SJSA1 (cell line): ENCODE results near the gene JADE1. TPM values are rescaled to one million over a fixed set of nuclear protein-coding genes. Genes with fewer than 3 reads are reported as not detected.

Experiments
- DNase-seq, 2 experiments: peaks; one replicate each; pipeline ENCODE4 v3.0.0-alpha.2; 2015 to 2020; ENCODE audit warnings: low spot score in 2 of 2, low read depth in 1 of 2
- H3K27ac ChIP-seq: fragments of 250-450 bp; sonication (Bioruptor Pico); 2 replicates; pipeline ENCODE4 v1.5.1; 2020; ENCODE audit warnings: mild to moderate bottlenecking, moderate library complexity
- H3K27me3 ChIP-seq: fragments of 250-450 bp; sonication (Bioruptor Pico); replicated peaks from 2 replicates; pipeline ENCODE4 v1.5.1; 2020; ENCODE audit warnings: mild to moderate bottlenecking, moderate library complexity
- H3K36me3 ChIP-seq: fragments of 250-450 bp; sonication (Bioruptor Pico); 2 replicates; pipeline ENCODE4 v1.5.1; 2020; ENCODE audit warnings: mild to moderate bottlenecking
- H3K4me1 ChIP-seq: fragments of 250-450 bp; sonication (Bioruptor Pico); replicated peaks from 2 replicates; pipeline ENCODE4 v1.6.1; 2021; ENCODE audit warnings: mild to moderate bottlenecking
- H3K4me3 ChIP-seq: fragments of 250-450 bp; sonication (Bioruptor Pico); 2 replicates; pipeline ENCODE4 v1.5.1; 2020; ENCODE audit warnings: mild to moderate bottlenecking
- H3K9me3 ChIP-seq: fragments of 250-450 bp; sonication (Bioruptor Pico); replicated peaks from 2 replicates; pipeline ENCODE4 v1.5.1; 2020; ENCODE audit warnings: mild to moderate bottlenecking
- total RNA-seq: library from RNA; depleted of rRNA; stranded (reverse); fragments of >200 nt; shearing (Covaris generic); gene quantifications from 2 replicates; pipeline ENCODE4 v1.2.3, GENCODE V29; 2014

The JADE1 gene
- total RNA-seq, 1 experiment from 2014 or later, result 29.2 TPM

DNA sequence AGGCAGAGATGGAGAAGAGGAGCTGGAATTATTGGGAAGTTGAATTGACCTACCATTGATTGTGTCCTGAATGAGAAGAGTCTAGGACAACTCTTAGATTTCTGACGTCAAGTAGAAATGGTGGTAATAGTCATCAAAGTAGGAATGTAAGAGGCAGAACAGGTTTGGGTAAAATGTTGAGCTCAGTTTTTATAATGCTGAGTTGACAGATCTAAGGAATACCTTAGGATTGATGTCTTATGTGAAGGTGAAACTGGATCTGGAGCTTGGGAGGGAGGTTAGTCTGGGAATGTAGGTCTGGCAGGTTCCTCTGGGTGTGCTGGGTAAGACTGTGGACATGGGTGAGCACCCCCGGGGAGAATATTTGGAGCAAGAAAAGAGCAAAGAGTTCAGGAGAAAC is 31.9 kb downstream of the JADE1 start:
- Histone ChIP-seq H3K9me3 (no peaks in the 10 kb centered on the region; the same call in 1 of the 2 replicates), H3K36me3 (peaks cover 64% of the 10 kb centered on the region), H3K4me1 (no peaks in the 10 kb centered on the region), H3K27me3 (no peaks in the 10 kb centered on the region), H3K27ac (no peak overlapping the region), H3K4me3 (no peak overlapping the region)
- no peak for DNase-seq

GRCh38 chr4:128844931-128845330 is 35.4 kb downstream of the JADE1 start:
- peaks cover 88% of the 10 kb centered on the region for H3K36me3 ChIP-seq
- no peak overlapping the region for H3K4me3 ChIP-seq
- no peak for DNase-seq
- H3K9me3 ChIP-seq, result no peaks in the 10 kb centered on the region; the same call in 1 of the 2 replicates
- no peak overlapping the region for H3K27ac ChIP-seq
- H3K4me1 ChIP-seq, result no peaks in the 10 kb centered on the region
- no peaks in the 10 kb centered on the region for H3K27me3 ChIP-seq

GRCh38 chr4:128846063-128846462 is 36.6 kb downstream of the JADE1 start:
- H3K27ac ChIP-seq, result no peak overlapping the region
- no peaks in the 10 kb centered on the region for H3K27me3 ChIP-seq
- no peak overlapping the region for H3K4me3 ChIP-seq
- H3K4me1 ChIP-seq, result no peaks in the 10 kb centered on the region
- no peak for DNase-seq
- no peaks in the 10 kb centered on the region; the same call in 1 of the 2 replicates for H3K9me3 ChIP-seq
- H3K36me3 ChIP-seq, result peaks cover 87% of the 10 kb centered on the region

GRCh38 chr4:128847082-128847724 is 37.7 kb downstream of the JADE1 start:
- peaks cover 92% of the 10 kb centered on the region for H3K36me3 ChIP-seq
- H3K27ac ChIP-seq, result no peak overlapping the region

GRCh38 chr4:128848461-128848860 is 39.0 kb downstream of the JADE1 start:
- no peak overlapping the region for H3K27ac ChIP-seq
- H3K4me1 ChIP-seq, result no peaks in the 10 kb centered on the region
- DNase-seq, result no peak
- H3K36me3 ChIP-seq, result peaks cover 91% of the 10 kb centered on the region
- no peaks in the 10 kb centered on the region for H3K27me3 ChIP-seq
- H3K4me3 ChIP-seq, result no peak overlapping the region
- H3K9me3 ChIP-seq, result no peaks in the 10 kb centered on the region

More at GRCh38 chr4:128847082-128847724, 37.7 kb downstream of the JADE1 start:
- no peak for DNase-seq
- Histone ChIP-seq H3K9me3 (no peaks in the 10 kb centered on the region; the same call in 1 of the 2 replicates), H3K4me1 (no peaks in the 10 kb centered on the region), H3K27me3 (no peaks in the 10 kb centered on the region), H3K4me3 (no peak overlapping the region)

GRCh38 chr4:128850252-128850651 is 40.8 kb downstream of the JADE1 start:
- H3K4me1 ChIP-seq, result no peaks in the 10 kb centered on the region
- no peaks in the 10 kb centered on the region for H3K27me3 ChIP-seq
- no peak overlapping the region for H3K27ac ChIP-seq
- DNase-seq, result no peak
- no peak overlapping the region for H3K4me3 ChIP-seq
- no peaks in the 10 kb centered on the region for H3K9me3 ChIP-seq
- peaks cover 91% of the 10 kb centered on the region for H3K36me3 ChIP-seq

DNA sequence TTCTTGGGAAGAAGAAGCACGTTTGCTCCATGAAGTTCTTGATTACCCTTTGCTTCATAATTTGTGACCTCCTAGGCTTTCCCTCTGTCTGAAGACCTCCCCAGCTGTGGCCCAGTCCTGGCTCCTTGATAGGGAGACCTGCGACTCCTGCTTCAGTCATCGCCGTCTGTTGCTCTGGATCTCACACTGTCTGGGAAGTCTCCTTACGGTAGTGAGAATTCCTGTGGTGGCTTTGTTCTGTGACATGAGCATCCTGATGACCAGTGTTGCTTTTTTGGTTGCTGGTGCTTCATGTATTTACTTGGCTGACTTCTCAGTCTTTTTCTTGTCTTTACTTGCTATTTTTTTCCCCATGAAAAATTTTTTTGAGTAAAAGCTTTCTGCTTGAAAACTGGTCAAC is 44.2 kb downstream of the JADE1 start:
- H3K4me1 ChIP-seq, result no peaks in the 10 kb centered on the region
- no peaks in the 10 kb centered on the region for H3K9me3 ChIP-seq
- H3K4me3 ChIP-seq, result no peak overlapping the region
- H3K27me3 ChIP-seq, result no peaks in the 10 kb centered on the region
- no peak overlapping the region for H3K27ac ChIP-seq
- no peak for DNase-seq
- H3K36me3 ChIP-seq, result peaks cover 94% of the 10 kb centered on the region

GRCh38 chr4:128854433-128854832 is 44.9 kb downstream of the JADE1 start:
- peaks cover 94% of the 10 kb centered on the region for H3K36me3 ChIP-seq
- H3K27ac ChIP-seq, result no peak overlapping the region
- DNase-seq, result no peak

DNA sequence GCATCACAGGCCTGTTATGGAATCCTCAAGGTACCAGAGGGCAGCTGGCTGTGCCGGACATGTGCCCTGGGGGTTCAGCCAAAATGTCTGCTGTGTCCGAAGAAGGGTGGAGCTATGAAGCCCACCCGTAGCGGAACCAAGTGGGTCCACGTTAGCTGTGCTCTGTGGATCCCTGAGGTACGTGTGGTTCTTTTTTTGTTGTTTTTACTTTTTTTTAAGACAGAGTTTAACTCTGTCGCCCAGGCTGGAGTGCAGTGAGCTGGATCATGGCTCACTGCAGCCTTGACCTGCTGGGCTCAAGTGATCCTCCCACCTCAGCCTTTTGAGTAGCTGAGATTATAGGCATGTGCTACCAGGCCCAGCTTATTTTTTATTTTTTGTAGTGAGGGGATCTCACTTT is 46.1 kb downstream of the JADE1 start:
- no peak overlapping the region for H3K4me3 ChIP-seq
- H3K27ac ChIP-seq, result no peak overlapping the region
- no peaks in the 10 kb centered on the region for H3K27me3 ChIP-seq
- H3K4me1 ChIP-seq, result no peaks in the 10 kb centered on the region
- H3K36me3 ChIP-seq, result peaks cover 95% of the 10 kb centered on the region
- no peak for DNase-seq
- H3K9me3 ChIP-seq, result no peaks in the 10 kb centered on the region

More at GRCh38 chr4:128854433-128854832, 44.9 kb downstream of the JADE1 start:
- no peaks in the 10 kb centered on the region for H3K4me1 ChIP-seq
- no peak overlapping the region for H3K4me3 ChIP-seq
- no peaks in the 10 kb centered on the region for H3K9me3 ChIP-seq
- H3K27me3 ChIP-seq, result no peaks in the 10 kb centered on the region

DNA sequence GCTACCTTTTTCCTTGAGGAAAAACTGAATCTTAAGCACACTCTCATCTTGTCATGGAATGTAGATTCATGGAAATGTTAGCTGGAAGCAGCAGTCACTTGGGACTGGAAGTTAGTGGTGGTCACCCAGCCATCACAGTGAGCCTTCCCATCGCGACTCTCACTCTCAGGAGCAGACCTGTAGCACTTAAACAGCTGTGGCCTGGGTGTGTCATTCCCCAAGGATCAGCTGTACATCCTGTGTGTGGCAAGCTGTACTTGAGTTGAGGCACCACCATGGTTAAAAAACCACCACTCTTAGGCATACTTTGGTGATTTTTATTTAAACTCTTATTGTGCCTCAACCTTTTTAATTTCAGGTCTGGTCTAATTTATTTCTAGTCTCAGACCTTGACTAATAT is 46.7 kb downstream of the JADE1 start:
- no peak overlapping the region for H3K27ac ChIP-seq
- H3K9me3 ChIP-seq, result no peaks in the 10 kb centered on the region
- no peaks in the 10 kb centered on the region for H3K27me3 ChIP-seq
- H3K36me3 ChIP-seq, result peaks cover 95% of the 10 kb centered on the region
- no peak overlapping the region for H3K4me3 ChIP-seq
- H3K4me1 ChIP-seq, result no peaks in the 10 kb centered on the region
- no peak for DNase-seq

DNA sequence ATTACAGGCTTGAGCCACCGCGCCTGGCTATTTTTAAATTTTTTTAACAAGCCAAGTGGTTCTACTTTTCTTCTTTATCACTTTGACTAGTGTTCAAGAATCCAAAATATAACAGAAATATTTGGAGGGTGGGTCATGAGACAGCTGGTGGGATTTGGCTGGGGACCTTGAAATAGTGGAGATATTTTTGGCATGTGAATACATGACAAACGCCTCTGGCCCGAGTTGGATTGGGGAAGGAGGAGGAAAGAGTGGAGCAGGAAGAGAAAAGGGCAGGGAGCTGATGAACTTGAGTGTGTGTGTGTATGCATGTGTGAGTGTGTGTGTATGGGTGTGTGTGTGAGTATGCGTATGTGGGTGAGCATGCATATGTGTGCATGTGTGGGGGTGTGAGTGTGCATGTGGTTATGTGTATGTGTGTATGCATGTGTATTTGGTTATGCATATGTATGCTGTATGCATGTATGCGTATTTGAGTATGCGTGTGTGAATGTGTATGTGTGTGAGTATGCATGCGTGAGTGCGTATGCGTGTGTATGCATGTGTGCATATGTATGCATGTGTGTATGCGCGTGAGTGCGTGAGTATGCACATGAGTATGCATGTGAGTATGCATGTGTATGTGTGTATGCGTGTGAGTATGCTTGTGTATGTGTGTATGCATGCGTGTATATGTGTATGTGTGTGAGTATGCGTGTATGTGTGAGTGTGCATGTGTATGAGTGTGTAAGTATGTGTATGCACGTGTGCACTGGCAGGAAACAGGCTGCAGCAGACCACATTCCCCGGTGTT is 49.6 kb downstream of the JADE1 start:
- H3K9me3 ChIP-seq, result no peaks in the 10 kb centered on the region
- H3K36me3 ChIP-seq, result peaks cover 95% of the 10 kb centered on the region
- no peak for DNase-seq
- H3K4me3 ChIP-seq, result no peak overlapping the region
- no peak overlapping the region for H3K27ac ChIP-seq
- no peaks in the 10 kb centered on the region for H3K4me1 ChIP-seq
- no peaks in the 10 kb centered on the region for H3K27me3 ChIP-seq

DNA sequence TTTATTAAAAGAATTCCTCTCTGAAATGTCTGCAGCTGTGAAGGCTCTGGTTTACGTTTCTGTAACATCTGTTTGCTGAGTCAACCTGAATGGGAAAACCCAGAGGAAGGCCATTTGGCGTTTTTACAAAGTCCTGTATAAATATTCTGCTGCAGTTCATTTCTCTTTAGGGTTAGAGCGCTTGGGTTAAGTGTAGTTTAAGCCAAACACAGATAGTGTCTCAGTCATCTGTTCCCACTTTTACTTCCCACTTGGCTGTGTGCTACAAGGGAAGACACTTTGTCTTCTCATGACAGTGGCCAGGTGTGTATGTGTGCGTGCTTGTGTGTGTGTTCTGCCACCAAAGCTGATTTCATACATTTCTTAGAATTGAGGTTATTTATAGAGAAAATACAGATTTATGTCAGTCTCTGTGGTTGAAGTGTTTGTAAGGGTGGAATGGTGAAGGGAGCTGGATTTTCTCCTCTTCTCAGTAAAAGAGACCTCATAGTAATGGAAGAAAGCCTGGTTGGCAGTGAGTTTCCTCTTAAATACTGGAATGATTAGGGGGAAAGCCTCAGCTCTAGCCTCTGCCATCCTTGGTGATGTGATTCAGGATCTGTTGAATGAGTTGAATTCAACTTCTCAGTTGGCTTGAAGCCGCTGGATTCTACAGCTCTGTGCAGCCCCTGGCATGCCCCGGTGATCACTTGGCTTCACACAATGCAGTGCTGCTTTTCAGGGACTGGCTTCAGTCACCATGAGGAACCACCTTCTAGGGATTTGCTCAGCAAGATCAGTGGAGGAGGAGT is 50.6 kb downstream of the JADE1 start:
- Histone ChIP-seq H3K9me3 (no peaks in the 10 kb centered on the region), H3K4me3 (no peak overlapping the region), H3K27ac (no peak overlapping the region), H3K36me3 (peaks cover 95% of the 10 kb centered on the region), H3K27me3 (no peaks in the 10 kb centered on the region), H3K4me1 (no peaks in the 10 kb centered on the region)
- no peak for DNase-seq

DNA sequence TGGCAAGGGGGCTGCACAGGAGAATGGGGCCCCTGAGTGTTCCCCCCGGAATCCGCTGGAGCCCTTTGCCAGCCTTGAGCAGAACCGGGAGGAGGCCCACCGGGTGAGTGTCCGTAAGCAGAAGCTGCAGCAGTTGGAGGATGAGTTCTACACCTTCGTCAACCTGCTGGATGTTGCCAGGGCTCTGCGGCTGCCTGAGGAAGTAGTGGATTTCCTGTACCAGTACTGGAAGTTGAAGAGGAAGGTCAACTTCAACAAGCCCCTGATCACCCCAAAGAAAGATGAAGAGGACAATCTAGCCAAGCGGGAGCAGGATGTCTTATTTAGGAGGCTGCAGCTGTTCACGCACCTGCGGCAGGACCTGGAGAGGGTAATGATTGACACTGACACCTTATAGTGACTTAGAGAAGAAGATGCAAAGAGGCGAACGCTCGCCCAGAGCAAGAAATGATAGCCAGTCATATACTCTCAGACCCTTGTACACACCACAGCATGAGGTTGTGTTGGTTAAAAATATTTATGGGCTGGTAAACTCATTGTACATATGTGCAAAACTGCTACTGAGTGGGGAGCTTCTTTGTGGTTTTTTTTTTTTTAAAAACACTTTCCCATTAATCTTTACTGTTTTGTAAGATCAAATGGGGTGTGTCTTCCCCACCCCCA is 52.5 kb downstream of the JADE1 start:
- H3K36me3 ChIP-seq, result peaks cover 89% of the 10 kb centered on the region
- no peak for DNase-seq
- no peaks in the 10 kb centered on the region for H3K9me3 ChIP-seq
- no peak overlapping the region for H3K27ac ChIP-seq
- no peaks in the 10 kb centered on the region for H3K4me1 ChIP-seq
- H3K4me3 ChIP-seq, result no peak overlapping the region
- H3K27me3 ChIP-seq, result no peaks in the 10 kb centered on the region
